Rectal smooth muscle tissue (tissue), 1 donor: ENCODE results near the gene ESR2.
"Not testable (repeated sequence)": the region's sequence is repeated elsewhere in the genome, so short reads cannot be mapped to it uniquely, and the experiment has no call there.

Experiments used
- H3K27ac ChIP-seq: one replicate; pipeline ENCODE4 v1.7.0; 2013; ENCODE audit warnings: low read depth, low read length, inconsistent platforms
- H3K27me3 ChIP-seq: one replicate; pipeline ENCODE4 v1.7.0; 2013; ENCODE audit warnings: low read length; ENCODE audit not compliant: control insufficient read depth, insufficient read depth
- H3K36me3 ChIP-seq: one replicate; pipeline ENCODE4 v1.7.0; 2013; ENCODE audit warnings: low read length; ENCODE audit not compliant: control insufficient read depth, insufficient read depth
- H3K4me1 ChIP-seq: one replicate; pipeline ENCODE4 v1.7.0; 2013; ENCODE audit warnings: low read length; ENCODE audit not compliant: control insufficient read depth, insufficient read depth
- H3K4me3 ChIP-seq: one replicate; pipeline ENCODE4 v1.7.0; 2013; ENCODE audit warnings: low read length
- H3K9ac ChIP-seq: one replicate; pipeline ENCODE4 v1.7.0; 2013; ENCODE audit warnings: low read length

The ESR2 gene

DNA sequence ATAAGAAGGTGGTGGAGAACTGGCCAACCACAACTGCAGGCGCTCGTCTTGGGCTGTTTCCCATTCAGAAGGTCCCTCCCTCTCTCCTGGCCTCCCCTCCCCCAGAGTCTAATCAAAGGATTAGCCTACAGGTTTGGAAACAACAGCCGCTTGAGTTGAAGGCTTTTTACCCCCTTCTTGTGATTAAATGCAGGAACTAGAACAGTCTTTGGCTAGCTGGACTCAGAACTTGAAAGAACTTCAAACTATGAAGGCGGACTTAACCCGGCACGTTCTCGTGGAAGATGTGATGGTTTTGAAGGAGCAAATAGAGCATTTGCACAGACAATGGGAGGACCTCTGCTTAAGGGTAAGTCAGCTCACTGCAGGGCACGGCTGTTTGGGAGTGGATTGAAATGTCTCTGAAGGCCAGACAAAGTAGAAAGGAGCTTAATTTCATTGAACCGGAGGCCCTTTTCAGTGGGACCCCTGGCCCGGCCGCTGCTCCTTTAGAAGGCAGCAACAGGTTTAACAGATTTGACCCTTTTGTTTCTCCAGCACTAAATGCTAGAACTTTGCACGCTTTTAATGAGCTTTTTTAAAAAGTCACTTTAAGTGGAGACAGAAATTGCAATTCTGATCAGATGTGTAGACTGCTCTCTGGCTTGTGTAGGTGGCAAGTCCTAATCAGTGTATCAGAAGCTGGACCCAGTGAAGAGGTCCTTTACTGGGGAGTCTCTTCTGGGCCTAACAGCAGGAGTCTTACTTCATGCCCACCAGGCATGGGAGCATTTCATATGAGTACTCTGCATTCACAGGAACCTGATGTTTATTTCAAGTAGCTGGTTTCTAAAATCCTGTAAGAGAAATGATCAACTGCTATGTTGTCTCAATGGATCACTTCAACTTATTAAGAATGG, 107.7 kb downstream of the ESR2 start:
- no peaks in the 10 kb centered on the region for H3K27me3 ChIP-seq
- no peak overlapping the region for H3K27ac ChIP-seq
- H3K4me1 ChIP-seq = no peaks in the 10 kb centered on the region
- no peak overlapping the region for H3K9ac ChIP-seq
- no peak overlapping the region for H3K4me3 ChIP-seq
- peaks cover 9% of the 10 kb centered on the region for H3K36me3 ChIP-seq

DNA sequence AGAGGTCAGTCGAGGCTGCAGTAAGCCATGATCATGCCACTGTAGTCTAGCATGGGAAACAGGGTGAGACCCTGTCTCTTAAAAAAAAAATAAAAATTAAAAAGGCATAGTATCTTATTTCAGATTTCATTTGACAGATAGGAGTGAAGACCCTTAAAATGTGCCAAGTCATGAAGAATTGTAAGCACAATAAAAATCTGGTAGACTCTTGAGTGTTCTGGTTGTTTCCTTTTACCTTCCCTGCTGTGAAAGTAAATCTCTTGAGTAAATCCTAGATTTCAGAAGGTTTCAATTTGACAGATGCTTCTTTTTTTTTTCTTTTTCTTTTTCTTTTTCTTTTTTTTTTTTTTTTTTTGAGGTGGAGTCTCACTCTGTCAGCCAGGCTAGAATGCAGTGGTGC, 109.0 kb downstream of the ESR2 start:
- no peaks in the 10 kb centered on the region for H3K27me3 ChIP-seq
- H3K4me3 ChIP-seq = no peak overlapping the region
- H3K9ac ChIP-seq = no peak overlapping the region
- no peak overlapping the region for H3K27ac ChIP-seq
- H3K36me3 ChIP-seq = peaks cover 5% of the 10 kb centered on the region
- H3K4me1 ChIP-seq = no peaks in the 10 kb centered on the region

DNA sequence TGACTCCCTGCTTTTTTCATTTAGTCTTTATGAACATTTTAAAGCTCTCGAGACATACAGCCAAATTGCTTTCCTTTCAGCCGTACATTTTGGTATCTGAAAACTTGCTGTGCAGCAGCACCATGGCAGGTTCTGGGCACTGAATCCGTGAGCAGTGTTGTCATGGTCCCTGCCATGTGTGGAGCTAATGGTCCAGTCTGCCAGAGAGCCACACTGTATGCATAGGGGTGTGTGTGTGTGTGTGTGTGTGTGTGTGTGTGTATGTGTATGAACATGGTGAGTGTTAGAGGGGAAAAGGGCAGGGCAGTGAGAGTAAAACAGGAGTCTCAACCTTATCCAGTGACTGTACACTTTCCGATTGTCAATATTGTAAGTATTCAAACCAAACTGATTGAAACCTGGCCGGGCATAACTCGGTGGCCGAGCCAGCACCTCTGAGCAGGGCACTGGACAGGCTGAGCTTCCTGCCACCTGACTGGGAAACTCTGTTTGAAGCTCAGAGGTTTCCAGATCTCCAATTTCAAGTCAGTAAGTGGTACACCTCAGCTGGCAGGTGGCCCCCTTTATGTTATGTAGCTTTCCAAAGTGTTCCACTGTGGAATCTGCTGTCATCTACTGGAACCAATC, 110.0 kb downstream of the ESR2 start:
- Histone ChIP-seq H3K27me3 (no peaks in the 10 kb centered on the region), H3K27ac (no peak overlapping the region), H3K36me3 (peaks cover 5% of the 10 kb centered on the region), H3K4me1 (no peaks in the 10 kb centered on the region), H3K9ac (no peak overlapping the region), H3K4me3 (no peak overlapping the region)

DNA sequence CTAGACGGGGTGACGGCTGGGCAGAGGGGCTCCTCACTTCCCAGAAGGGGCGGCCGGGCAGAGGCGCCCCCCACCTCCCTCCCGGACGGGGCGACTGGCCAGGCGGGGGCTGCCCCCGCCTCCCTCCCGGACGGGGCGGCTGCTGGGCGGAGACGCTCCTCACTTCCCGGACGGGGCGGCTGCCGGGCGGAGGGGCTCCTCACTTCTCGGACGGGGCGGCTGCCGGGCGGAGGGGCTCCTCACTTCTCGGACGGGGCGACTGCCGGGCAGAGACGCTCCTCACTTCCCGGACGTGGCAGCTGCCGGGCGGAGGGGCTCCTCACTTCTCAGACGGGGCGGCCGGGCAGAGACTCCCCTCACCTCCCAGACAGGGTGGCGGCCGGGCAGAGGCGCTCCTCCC, 111.3 kb downstream of the ESR2 start:
- not testable (repeated sequence) for H3K36me3 ChIP-seq, H3K4me3 ChIP-seq, H3K27ac ChIP-seq, H3K4me1 ChIP-seq, H3K9ac ChIP-seq, H3K27me3 ChIP-seq

DNA sequence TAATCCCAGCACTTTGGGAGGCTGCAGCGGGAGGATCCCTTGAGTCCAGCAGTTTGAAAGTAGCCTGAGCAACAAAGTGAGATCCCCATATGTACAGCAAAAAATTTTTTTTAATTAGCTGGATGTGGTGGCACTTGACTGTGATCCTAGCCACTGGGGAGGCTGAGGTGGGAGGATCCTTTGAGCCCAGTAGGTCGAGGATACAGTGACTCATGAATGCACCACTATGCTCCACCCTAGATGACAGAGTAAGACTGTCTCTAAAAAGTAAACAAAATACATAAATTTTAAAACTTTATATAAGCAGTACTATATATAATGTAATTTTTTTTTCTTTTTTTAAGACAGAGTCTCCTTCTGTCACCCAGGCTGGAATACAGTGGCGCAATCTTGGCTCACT, 115.4 kb downstream of the ESR2 start:
- Histone ChIP-seq H3K27me3 (no peaks in the 10 kb centered on the region), H3K4me1 (no peaks in the 10 kb centered on the region), H3K36me3 (no peaks in the 10 kb centered on the region), H3K9ac (no peak overlapping the region), H3K27ac (no peak overlapping the region), H3K4me3 (no peak overlapping the region)

GRCh38 chr14:64176330-64176729, 117.8 kb downstream of the ESR2 start:
- Histone ChIP-seq H3K36me3 (no peaks in the 10 kb centered on the region), H3K9ac (no peak overlapping the region), H3K4me3 (no peak overlapping the region), H3K27me3 (no peaks in the 10 kb centered on the region), H3K27ac (no peak overlapping the region), H3K4me1 (no peaks in the 10 kb centered on the region)

DNA sequence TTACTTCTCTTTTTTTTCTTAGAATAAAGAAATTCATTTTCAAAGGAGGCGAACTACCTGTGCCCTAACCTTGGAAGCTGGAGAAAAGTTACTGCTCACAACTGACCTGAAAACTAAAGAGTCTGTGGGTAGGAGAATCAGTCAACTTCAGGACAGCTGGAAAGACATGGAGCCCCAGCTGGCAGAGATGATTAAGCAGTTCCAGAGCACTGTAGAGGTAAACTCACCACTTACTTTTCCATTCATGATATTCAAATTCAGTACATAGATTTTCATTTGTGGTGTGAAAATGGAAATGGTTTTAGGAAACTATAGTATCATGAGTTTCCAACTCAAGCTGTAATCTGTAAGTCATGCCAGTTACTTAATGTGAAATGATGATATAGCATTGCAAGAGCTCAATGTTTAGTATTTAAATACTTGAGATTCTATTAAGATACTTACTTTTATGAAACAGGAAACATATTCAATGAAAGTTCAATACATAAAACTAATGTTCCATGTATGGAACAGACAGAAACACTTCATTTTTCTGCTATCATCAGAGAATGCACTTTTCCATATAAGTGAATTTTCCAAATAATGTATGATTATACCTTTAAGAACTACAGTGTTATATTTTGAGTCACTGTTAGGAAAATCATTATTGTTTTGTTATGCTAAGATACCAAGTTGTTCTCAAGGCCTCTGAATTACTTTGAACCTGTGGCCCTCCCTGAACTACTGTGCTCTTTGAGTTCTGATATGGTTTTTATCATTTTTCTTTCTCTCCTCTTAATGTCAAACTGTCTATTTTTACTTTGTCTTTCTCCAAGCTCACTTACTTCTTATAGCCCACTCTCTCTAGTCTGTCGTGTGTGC, 119.0 kb downstream of the ESR2 start:
- no peaks in the 10 kb centered on the region for H3K36me3 ChIP-seq
- H3K27me3 ChIP-seq = no peaks in the 10 kb centered on the region
- no peak overlapping the region for H3K27ac ChIP-seq
- H3K4me1 ChIP-seq = no peaks in the 10 kb centered on the region
- H3K9ac ChIP-seq = no peak overlapping the region
- H3K4me3 ChIP-seq = no peak overlapping the region

GRCh38 chr14:64170181-64170580, 124.0 kb downstream of the ESR2 start:
- no peaks in the 10 kb centered on the region for H3K4me1 ChIP-seq

DNA sequence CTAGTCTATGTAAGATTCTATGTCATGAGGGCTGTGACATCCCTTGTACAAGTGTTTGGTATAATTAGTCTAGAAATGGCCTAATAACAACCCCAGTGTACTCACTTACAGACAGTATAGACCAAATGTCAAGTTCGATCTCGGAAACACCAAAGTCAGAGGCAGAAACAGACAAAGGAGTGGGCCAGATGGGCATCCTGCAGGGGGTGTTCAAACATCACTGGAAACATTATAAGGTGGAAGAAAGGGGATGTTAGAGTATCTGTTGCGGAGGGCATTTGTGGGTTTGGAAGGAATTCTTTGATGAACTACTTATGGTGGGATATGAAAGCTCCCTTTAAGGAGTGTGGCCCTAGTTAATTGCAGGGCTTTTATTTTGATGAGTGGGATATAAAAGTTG, 134.6 kb downstream of the ESR2 start:
- Histone ChIP-seq H3K4me3 (no peak overlapping the region), H3K27ac (no peak overlapping the region), H3K36me3 (peaks cover 6% of the 10 kb centered on the region), H3K9ac (no peak overlapping the region), H3K4me1 (no peaks in the 10 kb centered on the region), H3K27me3 (no peaks in the 10 kb centered on the region)

More at GRCh38 chr14:64170181-64170580, 124.0 kb downstream of the ESR2 start:
- Histone ChIP-seq H3K27ac (no peak overlapping the region), H3K9ac (no peak overlapping the region), H3K36me3 (peaks cover 3% of the 10 kb centered on the region), H3K4me3 (no peak overlapping the region), H3K27me3 (no peaks in the 10 kb centered on the region)

DNA sequence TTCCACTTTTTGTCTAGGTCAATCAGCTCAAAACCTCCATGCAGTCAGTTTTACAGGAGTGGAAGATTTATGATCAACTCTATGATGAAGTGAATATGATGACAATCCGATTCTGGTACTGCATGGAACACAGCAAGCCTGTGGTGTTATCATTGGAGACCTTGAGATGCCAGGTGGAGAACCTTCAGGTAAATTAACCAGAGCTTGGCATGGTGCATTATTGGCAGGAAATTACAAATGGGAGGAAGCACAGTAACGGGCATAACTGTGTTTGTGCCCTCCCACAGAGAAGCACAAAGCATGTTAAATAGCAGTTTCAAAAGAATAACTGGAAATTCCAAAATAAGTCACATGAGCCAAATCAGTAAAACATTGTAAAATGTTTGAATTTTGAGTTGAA, 135.6 kb downstream of the ESR2 start:
- Histone ChIP-seq H3K27ac (no peak overlapping the region), H3K4me3 (no peak overlapping the region), H3K36me3 (peaks cover 7% of the 10 kb centered on the region)

DNA sequence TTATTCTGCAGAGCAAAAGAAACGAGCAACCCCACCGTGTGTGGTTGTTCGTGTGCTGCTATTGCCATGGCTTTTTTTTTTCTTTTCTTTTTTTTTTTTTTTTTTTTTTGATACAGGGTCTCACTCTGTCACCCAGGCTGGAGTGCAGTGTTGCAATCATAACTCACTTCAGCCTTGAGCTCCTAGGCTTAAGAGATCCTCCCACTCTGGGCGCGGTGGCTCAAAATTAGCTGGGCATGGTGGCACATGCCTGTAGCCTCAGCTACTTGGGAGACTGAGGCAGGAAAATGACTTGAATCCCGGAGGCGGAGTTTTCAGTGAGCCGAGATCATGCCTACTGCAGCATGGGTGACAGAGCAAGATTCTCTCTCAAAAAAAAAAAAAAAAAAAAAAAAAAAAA, 144.2 kb downstream of the ESR2 start:
- Histone ChIP-seq H3K9ac (no peak overlapping the region), H3K27ac (no peak overlapping the region), H3K4me1 (no peaks in the 10 kb centered on the region), H3K4me3 (no peak overlapping the region), H3K27me3 (no peaks in the 10 kb centered on the region), H3K36me3 (peaks cover 15% of the 10 kb centered on the region)

More for the DNA sequence above, 135.6 kb downstream of the ESR2 start:
- Histone ChIP-seq H3K27me3 (no peaks in the 10 kb centered on the region), H3K4me1 (no peaks in the 10 kb centered on the region), H3K9ac (no peak overlapping the region)

- peaks cover 15% of the 10 kb centered on the region for H3K36me3 ChIP-seq
- H3K9ac ChIP-seq = no peak overlapping the region
- no peak overlapping the region for H3K27ac ChIP-seq
- no peaks in the 10 kb centered on the region for H3K4me1 ChIP-seq
- H3K27me3 ChIP-seq = no peaks in the 10 kb centered on the region
- no peak overlapping the region for H3K4me3 ChIP-seq
These were observed 146.9 kb downstream of the ESR2 start for GRCh38 chr14:64147126-64147790.
